ENCODE data around the gene C3orf22. TPM values are rescaled to one million over a fixed set of nuclear protein-coding genes. Genes with fewer than 3 reads are reported as not detected.

Gene C3orf22
- total RNA-seq, 2 donors from 2014 or later, result not detected

DNA sequence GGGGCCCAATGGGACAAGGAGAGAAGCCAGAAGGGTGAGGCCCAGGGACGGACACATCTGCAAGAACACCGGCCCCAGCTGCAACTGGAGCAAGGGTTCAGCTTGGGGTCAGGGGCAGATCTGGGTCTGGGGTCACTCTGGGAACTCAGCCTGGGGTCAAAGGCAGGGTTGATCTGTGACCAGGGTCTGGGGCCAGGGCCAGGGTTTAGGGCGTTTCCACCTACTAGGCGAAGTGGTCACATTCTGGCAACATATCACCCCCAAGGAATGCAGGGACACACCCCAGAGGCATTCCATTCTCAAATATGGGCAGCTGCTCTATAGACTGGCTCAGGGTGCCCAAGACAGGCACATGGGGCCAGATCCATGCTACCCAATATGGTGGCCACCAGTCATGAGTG, 50.2 kb downstream of the C3orf22 start:
- no peak overlapping the region for H3K9ac ChIP-seq (ENCODE audit: extremely low read depth, low read length, poor library complexity, severe bottlenecking)
- no peaks in the 10 kb centered on the region for H3K27me3 ChIP-seq (ENCODE audit: control insufficient read depth, insufficient read depth, low read length, poor library complexity, severe bottlenecking)
- TF ChIP-seq, protein P1, sequence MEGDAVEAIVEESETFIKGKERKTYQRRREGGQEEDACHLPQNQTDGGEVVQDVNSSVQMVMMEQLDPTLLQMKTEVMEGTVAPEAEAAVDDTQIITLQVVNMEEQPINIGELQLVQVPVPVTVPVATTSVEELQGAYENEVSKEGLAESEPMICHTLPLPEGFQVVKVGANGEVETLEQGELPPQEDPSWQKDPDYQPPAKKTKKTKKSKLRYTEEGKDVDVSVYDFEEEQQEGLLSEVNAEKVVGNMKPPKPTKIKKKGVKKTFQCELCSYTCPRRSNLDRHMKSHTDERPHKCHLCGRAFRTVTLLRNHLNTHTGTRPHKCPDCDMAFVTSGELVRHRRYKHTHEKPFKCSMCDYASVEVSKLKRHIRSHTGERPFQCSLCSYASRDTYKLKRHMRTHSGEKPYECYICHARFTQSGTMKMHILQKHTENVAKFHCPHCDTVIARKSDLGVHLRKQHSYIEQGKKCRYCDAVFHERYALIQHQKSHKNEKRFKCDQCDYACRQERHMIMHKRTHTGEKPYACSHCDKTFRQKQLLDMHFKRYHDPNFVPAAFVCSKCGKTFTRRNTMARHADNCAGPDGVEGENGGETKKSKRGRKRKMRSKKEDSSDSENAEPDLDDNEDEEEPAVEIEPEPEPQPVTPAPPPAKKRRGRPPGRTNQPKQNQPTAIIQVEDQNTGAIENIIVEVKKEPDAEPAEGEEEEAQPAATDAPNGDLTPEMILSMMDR (conservative IDR thresholded peaks at IDR 0.05), result no peak
- H3K27ac Mint-ChIP-seq, result no peak overlapping the region
- no peaks in the 10 kb centered on the region for H3K9me3 Mint-ChIP-seq
- H3K4me3 Mint-ChIP-seq, result no peak overlapping the region
- H3K4me1 ChIP-seq (ENCODE audit: control insufficient read depth, insufficient read depth, low read length), result no peaks in the 10 kb centered on the region
- DNase-seq, result no peak
- 87 to 93% methylated on average over 3 to 4 of the region's 4 CpGs for WGBS, 2 experiments (ENCODE audit: insufficient coverage in 1 of 2, insufficient read length in 1 of 2)
- H3K4me1 Mint-ChIP-seq, result no peaks in the 10 kb centered on the region
- no peak overlapping the region for H3K4me3 ChIP-seq (ENCODE audit: low read length)
- H3K27ac ChIP-seq (ENCODE audit: low read depth, low read length), result no peak overlapping the region
- H3K36me3 Mint-ChIP-seq (ENCODE audit: low read depth), result no peaks in the 10 kb centered on the region
- H3K36me3 ChIP-seq (ENCODE audit: control insufficient read depth, insufficient read depth, low read length), result no peaks in the 10 kb centered on the region
- H3K9me3 ChIP-seq (ENCODE audit: control insufficient read depth, low read length), result no peaks in the 10 kb centered on the region
- no peaks in the 10 kb centered on the region for H3K27me3 Mint-ChIP-seq (ENCODE audit: insufficient read depth)

DNA sequence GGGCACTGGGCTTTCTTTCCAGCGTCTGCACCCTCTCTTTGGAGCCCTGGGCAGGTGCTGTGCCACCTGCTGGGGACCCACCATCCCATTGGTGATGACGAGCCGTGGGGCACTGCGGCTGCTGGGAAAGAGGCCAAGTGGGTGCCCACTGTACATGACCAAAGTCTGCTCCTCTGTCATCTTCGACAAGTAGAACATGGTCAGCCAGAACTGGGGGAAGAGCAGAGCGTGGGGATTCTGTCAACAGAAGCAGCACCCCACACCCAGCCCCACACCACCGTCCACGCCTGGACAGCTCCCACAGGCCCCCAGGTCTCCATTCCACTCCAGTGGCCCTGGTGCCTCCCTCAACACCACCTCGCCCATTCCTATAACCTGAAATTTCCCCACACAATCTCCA, 50.8 kb downstream of the C3orf22 start:
- no peak for DNase-seq
- H3K36me3 Mint-ChIP-seq (ENCODE audit: low read depth), result no peaks in the 10 kb centered on the region
- no peaks in the 10 kb centered on the region for H3K9me3 ChIP-seq (ENCODE audit: control insufficient read depth, low read length)
- no peak overlapping the region for H3K4me3 Mint-ChIP-seq
- no peak overlapping the region for H3K4me3 ChIP-seq (ENCODE audit: low read length)
- no peaks in the 10 kb centered on the region for H3K27me3 Mint-ChIP-seq (ENCODE audit: insufficient read depth)
- TF ChIP-seq, protein P1 (conservative IDR thresholded peaks at IDR 0.05), result no peak
- H3K27ac Mint-ChIP-seq, result no peak overlapping the region
- H3K36me3 ChIP-seq (ENCODE audit: control insufficient read depth, insufficient read depth, low read length), result no peaks in the 10 kb centered on the region
- no peaks in the 10 kb centered on the region for H3K4me1 Mint-ChIP-seq
- WGBS, 2 experiments (ENCODE audit: insufficient coverage in 1 of 2, insufficient read length in 1 of 2), result 91 to 95% methylated on average over 5 to 9 of the region's 9 CpGs
- no peak overlapping the region for H3K9ac ChIP-seq (ENCODE audit: extremely low read depth, low read length, poor library complexity, severe bottlenecking)
- H3K9me3 Mint-ChIP-seq, result no peaks in the 10 kb centered on the region
- H3K27me3 ChIP-seq (ENCODE audit: control insufficient read depth, insufficient read depth, low read length, poor library complexity, severe bottlenecking), result no peaks in the 10 kb centered on the region
- no peaks in the 10 kb centered on the region for H3K4me1 ChIP-seq (ENCODE audit: control insufficient read depth, insufficient read depth, low read length)
- H3K27ac ChIP-seq (ENCODE audit: low read depth, low read length), result no peak overlapping the region

DNA sequence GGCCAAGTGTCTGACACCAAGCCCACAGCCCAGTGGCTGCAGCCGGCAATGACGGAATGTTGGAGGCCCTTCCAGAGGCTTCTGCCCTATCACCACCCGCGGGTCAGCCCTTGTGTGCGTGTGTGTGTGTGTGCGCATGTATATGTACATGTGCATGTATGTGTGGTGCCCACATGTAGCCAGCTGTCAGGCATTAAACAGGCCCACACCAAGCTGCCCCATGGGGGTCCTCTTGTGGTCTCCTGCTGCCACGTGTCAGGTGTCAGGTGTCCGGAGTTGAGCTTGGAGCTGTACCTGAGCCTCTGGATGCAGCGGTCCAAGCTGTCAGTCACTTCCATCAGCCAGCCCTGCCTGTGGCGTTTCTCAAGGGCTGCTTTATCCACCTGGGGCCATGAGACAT, 55.0 kb downstream of the C3orf22 start:
- no peak overlapping the region for H3K27ac Mint-ChIP-seq
- Histone ChIP-seq H3K27me3 (ENCODE audit: control insufficient read depth, insufficient read depth, low read length, poor library complexity, severe bottlenecking) (no peaks in the 10 kb centered on the region), H3K9me3 (ENCODE audit: control insufficient read depth, low read length) (no peaks in the 10 kb centered on the region), H3K9ac (ENCODE audit: extremely low read depth, low read length, poor library complexity, severe bottlenecking) (no peak overlapping the region), H3K4me1 (ENCODE audit: control insufficient read depth, insufficient read depth, low read length) (peaks cover 5% of the 10 kb centered on the region), H3K27ac (ENCODE audit: low read depth, low read length) (no peak overlapping the region), H3K4me3 (ENCODE audit: low read length) (no peak overlapping the region), H3K36me3 (ENCODE audit: control insufficient read depth, insufficient read depth, low read length) (no peaks in the 10 kb centered on the region)
- peaks cover 6% of the 10 kb centered on the region for H3K4me1 Mint-ChIP-seq
- DNase-seq, result no peak
- no peaks in the 10 kb centered on the region for H3K9me3 Mint-ChIP-seq
- WGBS, 2 experiments (ENCODE audit: insufficient coverage in 1 of 2, insufficient read length in 1 of 2), result 93 to 96% methylated on average over 4 to 10 of the region's 10 CpGs
- H3K36me3 Mint-ChIP-seq (ENCODE audit: low read depth), result no peaks in the 10 kb centered on the region
- H3K27me3 Mint-ChIP-seq (ENCODE audit: insufficient read depth), result no peaks in the 10 kb centered on the region
- H3K4me3 Mint-ChIP-seq, result no peak overlapping the region
- TF ChIP-seq, protein P1 (conservative IDR thresholded peaks at IDR 0.05), result no peak

Data from endodermal cell (in vitro differentiated cells).